HepG2 (cell line): ENCODE measurements around the gene KATNB1. TPM values are rescaled to one million over a fixed set of nuclear protein-coding genes. Genes with fewer than 3 reads are reported as not detected.

Source experiments
- ATF6 ChIP-seq: sonication (generic); formaldehyde crosslinking; conservative IDR thresholded peaks from 2 replicates; pipeline ENCODE4 v1.4.0; 2020; ENCODE audit warnings: missing genetic modification reagents
- DRAP1 ChIP-seq: IDR thresholded peaks from 2 replicates; pipeline ENCODE4 v1.6.1; 2016; ENCODE audit warnings: missing genetic modification reagents, missing compliant biosample characterization
- EP300 ChIP-seq, 3 experiments: sonication (generic) in 1 of 3; formaldehyde crosslinking in 1 of 3; IDR thresholded peaks; 2 replicates each; pipeline versions ENCODE4 v1.5.1 to v1.6.1; 2011 to 2020; ENCODE audit warnings: low read depth in 2 of 3, low read length in 2 of 3, borderline replicate concordance in 1 of 3, improper control_type of control experiment in 1 of 3, mild to moderate bottlenecking in 1 of 3, missing genetic modification reagents in 1 of 3, moderate library complexity in 1 of 3
- GMEB2 ChIP-seq: IDR thresholded peaks from 2 replicates; pipeline ENCODE4 v1.6.1; 2016; ENCODE audit warnings: missing biosample characterization, missing genetic modification reagents, low read depth
- HOMEZ ChIP-seq: IDR thresholded peaks from 2 replicates; pipeline ENCODE4 v1.6.1; 2016; ENCODE audit warnings: low read depth
- MAX ChIP-seq: IDR thresholded peaks from 2 replicates; pipeline ENCODE4 v1.6.1; 2012; ENCODE audit warnings: inconsistent platforms
- NAIF1 ChIP-seq: sonication (generic); formaldehyde crosslinking; IDR thresholded peaks from 2 replicates; pipeline ENCODE4 v1.5.0; 2020; ENCODE audit warnings: mild to moderate bottlenecking, missing genetic modification reagents, borderline replicate concordance
- SP140L ChIP-seq: sonication (generic); formaldehyde crosslinking; IDR thresholded peaks from 2 replicates; pipeline ENCODE4 v1.4.0; 2020; ENCODE audit warnings: missing genetic modification reagents, borderline replicate concordance
- ZBTB34 ChIP-seq: sonication (generic); formaldehyde crosslinking; IDR thresholded peaks from 2 replicates; pipeline ENCODE4 v1.8.0; 2022; ENCODE audit warnings: mild to moderate bottlenecking, missing genetic modification reagents
- ZNF124 ChIP-seq: sonication (generic); formaldehyde crosslinking; IDR thresholded peaks from 2 replicates; pipeline ENCODE4 v1.4.0; 2020; ENCODE audit warnings: missing genetic modification reagents
- ZNF160 ChIP-seq: sonication (generic); formaldehyde crosslinking; IDR thresholded peaks from 2 replicates; pipeline ENCODE4 v1.8.0; 2022; ENCODE audit warnings: mild to moderate bottlenecking, inconsistent platforms, missing genetic modification reagents
- ZNF224 ChIP-seq: sonication (generic); formaldehyde crosslinking; IDR thresholded peaks from 2 replicates; pipeline ENCODE4 v1.5.0; 2020; ENCODE audit warnings: mild to moderate bottlenecking, missing genetic modification reagents
- ZNF574 ChIP-seq: sonication (generic); formaldehyde crosslinking; IDR thresholded peaks from 2 replicates; pipeline ENCODE4 v1.4.0; 2020; ENCODE audit warnings: missing genetic modification reagents
- ZNF614 ChIP-seq: IDR thresholded peaks from 2 replicates; pipeline ENCODE4 v1.6.1; 2018; ENCODE audit warnings: missing biosample characterization, missing genetic modification reagents, inconsistent platforms, borderline replicate concordance
- ZNF740 ChIP-seq: sonication (generic); formaldehyde crosslinking; IDR thresholded peaks from 2 replicates; pipeline ENCODE4 v1.4.0; 2020; ENCODE audit warnings: missing genetic modification reagents
- ZNF747 ChIP-seq: sonication (generic); formaldehyde crosslinking; IDR thresholded peaks from 2 replicates; pipeline ENCODE4 v1.8.1; 2023; ENCODE audit warnings: missing genetic modification reagents, mild to moderate bottlenecking, borderline replicate concordance
- polyA plus RNA-seq, 8 experiments: library from polyadenylated mRNA; depleted of rRNA in 3 of 8; stranded (reverse) in 7 of 8; unstranded in 1 of 8; fragments of >200 nt; fragmentation: Illumina TruSeq in 4 of 8; extraction: Trizol in 4 of 8; gene quantifications; 2 replicates each; pipeline versions ENCODE4 v1.2.1 to v1.2.3, GENCODE V29; 2011 to 2016; ENCODE audit warnings: low read depth in 4 of 8, missing spikeins in 1 of 8, mixed read lengths in 1 of 8; ENCODE audit not compliant: insufficient read depth in 1 of 8
- total RNA-seq, 5 experiments: library from RNA; depleted of rRNA; stranded (reverse); fragments of >200 nt; fragmentation: Illumina TruSeq; extraction: Trizol; gene quantifications; 2 replicates each; pipeline ENCODE4 v1.2.3, GENCODE V29; 2016; ENCODE audit warnings: low read depth in 1 of 5

The KATNB1 gene
- total and polyA plus RNA-seq, 2 of the 13 experiments (the other 11 are each of a cell fraction or from before 2014, with no cell fraction given): 31.5 to 43.5 TPM

- TF ChIP-seq ATF6 (no peak), ZNF747 (CRISPR knock-in tag) (peak; percentile 82), ZNF614 (no peak), ZNF740 (0 out of 2 replicates have a peak, but pooled peaks have one; percentile 49), MAX (peak; percentile 98), ZNF224 (0 out of 2 replicates have a peak, but pooled peaks have one; percentile 75), NAIF1 (CRISPR knock-in tag) (no peak), ZNF124 (CRISPR knock-in tag) (no peak), DRAP1 (CRISPR knock-in tag) (0 out of 2 replicates have a peak, but pooled peaks have one; percentile 34), ZNF574 (CRISPR knock-in tag) (peak; percentile 24; the same call in 1 of the 2 replicates), ZBTB34 (CRISPR knock-in tag) (0 out of 2 replicates have a peak, but pooled peaks have one; percentile 70), EP300 (IDR thresholded peaks at IDR 0.05; ENCODE audit: low read depth in 2 of 2, low read length in 2 of 2) (peak; percentile 6 to 42; a peak in 2 of 4 replicates), EP300 (CRISPR knock-in tag; IDR thresholded peaks at IDR 0.05; ENCODE audit: borderline replicate concordance) (peak; percentile 47), HOMEZ (CRISPR knock-in tag) (no peak), SP140L (no peak), GMEB2 (0 out of 2 replicates have a peak, but pooled peaks have one; percentile 47), ZNF160 (peak; percentile 87)
These were observed 67.0 kb downstream of the KATNB1 start, which contains the start of gene KIFC3 (continued) for GRCh38 chr16:57802341-57803133.
